Measurements from ENCODE around the gene FGF2. TPM values are rescaled to one million over a fixed set of nuclear protein-coding genes. Genes with fewer than 3 reads are reported as not detected.

FGF2 gene
- polyA plus RNA-seq, 1 of the 3 experiments (the other 2 are of a cell fraction), result 11.1 TPM

DNA sequence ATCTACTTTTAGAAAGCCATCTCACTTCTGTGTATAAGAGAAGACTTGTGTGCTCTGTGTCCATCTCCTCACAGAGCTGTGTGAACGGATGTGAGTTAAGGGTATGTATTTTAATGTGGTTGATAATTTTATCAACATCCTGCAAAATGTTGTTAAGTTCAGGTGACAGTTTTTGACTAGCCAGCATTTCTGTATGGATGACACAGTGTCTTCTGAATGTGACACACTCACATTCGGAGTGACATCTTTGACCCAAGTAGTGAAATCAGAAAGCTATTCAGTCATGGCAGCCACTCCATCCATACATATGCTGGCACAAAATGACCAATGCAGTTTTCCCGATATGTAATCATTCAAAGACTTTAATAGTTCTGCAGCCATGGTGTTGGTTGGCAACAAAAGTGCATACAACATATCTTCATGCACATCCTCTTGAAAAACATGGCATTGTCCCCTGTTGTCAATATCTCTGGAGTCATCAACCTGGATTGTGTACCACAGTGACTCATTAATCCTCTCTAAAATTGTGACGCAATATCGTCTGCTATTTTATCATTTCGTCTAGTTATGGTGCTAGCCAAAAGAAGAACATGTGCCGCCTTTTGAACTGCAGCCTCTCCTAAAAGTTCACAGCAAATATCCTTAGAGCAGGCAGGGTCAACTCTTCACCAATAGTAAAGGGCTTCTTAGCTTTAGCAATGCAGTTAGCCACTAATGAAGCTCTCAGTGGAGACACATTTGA is 6.8 kb upstream of the FGF2 start:
- H3K4me3 ChIP-seq (ENCODE audit: low read depth in 2 of 2, low read length in 1 of 2), result no peak overlapping the region
- TF ChIP-seq FOSL2 (IDR thresholded peaks at IDR 0.05; ENCODE audit: borderline replicate concordance, low read depth) (peak; percentile 18; the same call in 1 of the 2 replicates), SIN3A (IDR thresholded peaks at IDR 0.05; ENCODE audit: borderline replicate concordance, low read depth, low read length) (no peak)
- H3K9me2 ChIP-seq, result no peaks in the 10 kb centered on the region
- H3K9ac ChIP-seq, result no peak overlapping the region
- no peaks in the 10 kb centered on the region for H3K79me2 ChIP-seq (ENCODE audit: insufficient read depth)
- 79% methylated on average over 7 of the region's 7 CpGs for WGBS (ENCODE audit: low lambda C conversion rate)
- no peaks in the 10 kb centered on the region for H3K9me3 ChIP-seq
- POLR2A ChIA-PET, result no interaction called here
- no peaks in the 10 kb centered on the region for H4K20me1 ChIP-seq (ENCODE audit: insufficient read depth)
- H3K27ac ChIP-seq (ENCODE audit: low read depth in 2 of 2, low read length in 1 of 2), result no peak overlapping the region
- H2AFZ ChIP-seq (ENCODE audit: low read depth), result no peak overlapping the region
- H3K27me3 ChIP-seq (ENCODE audit: insufficient read depth), result no peaks in the 10 kb centered on the region
- H3K4me2 ChIP-seq, result no peak overlapping the region
- no peaks in the 10 kb centered on the region for H3K4me1 ChIP-seq (ENCODE audit: control insufficient read depth in 1 of 2, insufficient read depth in 2 of 2, low read depth in 1 of 2, low read length in 1 of 2)
- no peak for DNase-seq
- H3K36me3 ChIP-seq (replicated peaks in 1 of 2; ENCODE audit: control insufficient read depth in 1 of 2, insufficient read depth in 2 of 2, low read length in 1 of 2), result no peaks in the 10 kb centered on the region
- CTCF ChIA-PET, result no interaction called here
- peaks cover 10% of the 10 kb centered on the region for H3F3A ChIP-seq (replicated peaks; ENCODE audit: insufficient read depth)

- H3K36me3 ChIP-seq (replicated peaks in 1 of 2; ENCODE audit: control insufficient read depth in 1 of 2, insufficient read depth in 2 of 2, low read length in 1 of 2), result no peaks in the 10 kb centered on the region
- no peak overlapping the region for H3K9ac ChIP-seq
- H3K4me3 ChIP-seq (ENCODE audit: low read depth in 2 of 2, low read length in 1 of 2), result no peak overlapping the region
- no peaks in the 10 kb centered on the region for H3K27me3 ChIP-seq (ENCODE audit: insufficient read depth)
- no peak overlapping the region for H3K27ac ChIP-seq (ENCODE audit: low read depth in 2 of 2, low read length in 1 of 2)
- DNase-seq, result no peak
- H3K79me2 ChIP-seq (ENCODE audit: insufficient read depth), result no peaks in the 10 kb centered on the region
- no peaks in the 10 kb centered on the region for H4K20me1 ChIP-seq (ENCODE audit: insufficient read depth)
- ChIA-PET POLR2A (no interaction called here), CTCF (no interaction called here)
- TF ChIP-seq REST (IDR thresholded peaks at IDR 0.05; ENCODE audit: low read depth, low read length) (no peak), YY1 (IDR thresholded peaks at IDR 0.05; ENCODE audit: low read depth) (no peak), TCF12 (IDR thresholded peaks at IDR 0.05) (no peak), FOXJ3 (CRISPR knock-in tag; IDR thresholded peaks at IDR 0.05) (no peak), RFX5 (IDR thresholded peaks at IDR 0.05; ENCODE audit: low read length) (no peak), USF2 (IDR thresholded peaks at IDR 0.05; ENCODE audit: borderline replicate concordance, low read depth, low read length) (no peak)
- TF ChIP-seq, protein P1, sequence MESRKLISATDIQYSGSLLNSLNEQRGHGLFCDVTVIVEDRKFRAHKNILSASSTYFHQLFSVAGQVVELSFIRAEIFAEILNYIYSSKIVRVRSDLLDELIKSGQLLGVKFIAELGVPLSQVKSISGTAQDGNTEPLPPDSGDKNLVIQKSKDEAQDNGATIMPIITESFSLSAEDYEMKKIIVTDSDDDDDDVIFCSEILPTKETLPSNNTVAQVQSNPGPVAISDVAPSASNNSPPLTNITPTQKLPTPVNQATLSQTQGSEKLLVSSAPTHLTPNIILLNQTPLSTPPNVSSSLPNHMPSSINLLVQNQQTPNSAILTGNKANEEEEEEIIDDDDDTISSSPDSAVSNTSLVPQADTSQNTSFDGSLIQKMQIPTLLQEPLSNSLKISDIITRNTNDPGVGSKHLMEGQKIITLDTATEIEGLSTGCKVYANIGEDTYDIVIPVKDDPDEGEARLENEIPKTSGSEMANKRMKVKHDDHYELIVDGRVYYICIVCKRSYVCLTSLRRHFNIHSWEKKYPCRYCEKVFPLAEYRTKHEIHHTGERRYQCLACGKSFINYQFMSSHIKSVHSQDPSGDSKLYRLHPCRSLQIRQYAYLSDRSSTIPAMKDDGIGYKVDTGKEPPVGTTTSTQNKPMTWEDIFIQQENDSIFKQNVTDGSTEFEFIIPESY (IDR thresholded peaks at IDR 0.05; ENCODE audit: borderline replicate concordance, low read depth), result no peak
- H3K4me1 ChIP-seq (ENCODE audit: control insufficient read depth in 1 of 2, insufficient read depth in 2 of 2, low read depth in 1 of 2, low read length in 1 of 2), result no peaks in the 10 kb centered on the region
- no peaks in the 10 kb centered on the region for H3K9me3 ChIP-seq
- H3K9me2 ChIP-seq, result no peaks in the 10 kb centered on the region
- no peak overlapping the region for H3K4me2 ChIP-seq
- H3F3A ChIP-seq (replicated peaks; ENCODE audit: insufficient read depth), result peaks cover 18% of the 10 kb centered on the region
- no peak overlapping the region for H2AFZ ChIP-seq (ENCODE audit: low read depth)
- 100% methylated on average over 1 of the region's 1 CpG for WGBS (ENCODE audit: low lambda C conversion rate)
These were observed 5.5 kb upstream of the FGF2 start for GRCh38 chr4:122821092-122821491.

All from SK-N-SH (cell line).